K562 (cell line): ENCODE results near the gene PAF1. TPM values are rescaled to one million over a fixed set of nuclear protein-coding genes. Genes with fewer than 3 reads are reported as not detected.

Experiments used
- CBX1 ChIP-seq: sonication (generic); IDR thresholded peaks from 2 replicates; pipeline ENCODE4 v1.6.1; 2016; ENCODE audit warnings: antibody characterized with exemption, low read depth, mild to moderate bottlenecking
- EWSR1 ChIP-seq: fragments of 450-650 bp; IDR thresholded peaks from 2 replicates; pipeline ENCODE4 v1.6.1; 2018; ENCODE audit warnings: borderline replicate concordance, mild to moderate bottlenecking, low read depth, moderate library complexity; ENCODE audit not compliant: partially characterized antibody
- GABPB1 ChIP-seq: sonication (generic); formaldehyde crosslinking; IDR thresholded peaks from 2 replicates; pipeline ENCODE4 v1.8.0; 2022; ENCODE audit warnings: mild to moderate bottlenecking, missing genetic modification reagents
- GTF2F1 ChIP-seq: IDR thresholded peaks from 2 replicates; pipeline ENCODE4 v1.6.1; 2011; ENCODE audit warnings: low read depth, low read length, improper control_type of control experiment
- HDAC2 ChIP-seq: fragments of 450-650 bp; IDR thresholded peaks from 2 replicates; pipeline ENCODE4 v1.6.1; 2016; ENCODE audit warnings: mild to moderate bottlenecking
- HSF4 ChIP-seq: fragments of 250-450 bp; sonication (Bioruptor Pico); IDR thresholded peaks from 2 replicates; pipeline ENCODE4 v2.1.2; 2022; ENCODE audit warnings: mild to moderate bottlenecking, moderate library complexity, borderline replicate concordance
- MYBL2 ChIP-seq, 2 experiments: fragments of 450-650 bp in 1 of 2; sonication (generic) in 1 of 2; formaldehyde crosslinking in 1 of 2; IDR thresholded peaks; 2 replicates each; pipeline versions ENCODE4 v1.6.1 to v1.8.1; 2017 to 2022; ENCODE audit warnings: borderline replicate concordance in 1 of 2, inconsistent platforms in 1 of 2, low read depth in 1 of 2, mild to moderate bottlenecking in 1 of 2, missing genetic modification reagents in 1 of 2, moderate library complexity in 1 of 2
- NFXL1 ChIP-seq: fragments of 450-650 bp; formaldehyde crosslinking; IDR thresholded peaks from 2 replicates; pipeline ENCODE4 v1.4.0; 2021; ENCODE audit warnings: mild to moderate bottlenecking
- NR1H2 ChIP-seq: sonication (generic); formaldehyde crosslinking; IDR thresholded peaks from 2 replicates; pipeline ENCODE4 v1.4.0; 2020; ENCODE audit warnings: mild to moderate bottlenecking, missing genetic modification reagents
- NR2C1 ChIP-seq, 2 experiments: fragments of 450-650 bp; IDR thresholded peaks; 2 replicates each; pipeline ENCODE4 v1.6.1; 2017; ENCODE audit warnings: mild to moderate bottlenecking in 2 of 2, antibody characterized with exemption in 1 of 2, inconsistent platforms in 1 of 2, missing compliant biosample characterization in 1 of 2, missing genetic modification characterization in 1 of 2
- PATZ1 ChIP-seq: fragments of 250-450 bp; sonication (Bioruptor Pico); IDR thresholded peaks from 2 replicates; pipeline ENCODE4 v1.5.0; 2020; ENCODE audit warnings: mild to moderate bottlenecking, borderline replicate concordance
- PML ChIP-seq: IDR thresholded peaks from 2 replicates; pipeline ENCODE4 v1.6.1; 2012; ENCODE audit warnings: low read length, inconsistent platforms
- PPARD ChIP-seq: fragments of 250-450 bp; sonication (Bioruptor Pico); IDR thresholded peaks from 2 replicates; pipeline ENCODE4 v1.8.0; 2022; ENCODE audit warnings: inconsistent platforms, mild to moderate bottlenecking, moderate library complexity
- PURB ChIP-seq: sonication (generic); formaldehyde crosslinking; IDR thresholded peaks from 2 replicates; pipeline ENCODE4 v1.9.0; 2021; ENCODE audit warnings: low read depth, mild to moderate bottlenecking, missing genetic modification reagents
- SMARCB1 ChIP-seq: IDR thresholded peaks from 2 replicates; pipeline ENCODE4 v1.6.1; 2011; ENCODE audit warnings: improper control_type of control experiment, low read depth; ENCODE audit not compliant: insufficient read length
- TEAD4 ChIP-seq, 2 experiments: sonication (generic) in 1 of 2; formaldehyde crosslinking in 1 of 2; IDR thresholded peaks; 2 replicates each; pipeline versions ENCODE4 v1.6.1 to v1.8.0; 2012 to 2022; ENCODE audit warnings: borderline replicate concordance in 1 of 2, inconsistent platforms in 1 of 2, low read length in 1 of 2, mild to moderate bottlenecking in 1 of 2, missing genetic modification reagents in 1 of 2
- USF2 ChIP-seq: sonication (generic); formaldehyde crosslinking; IDR thresholded peaks from 2 replicates; pipeline ENCODE4 v1.5.0; 2020; ENCODE audit warnings: missing genetic modification reagents
- YY1 ChIP-seq, 3 experiments: IDR thresholded peaks; 2 replicates each; pipeline ENCODE4 v1.6.1; 2011; ENCODE audit warnings: low read length in 2 of 3, mild to moderate bottlenecking in 2 of 3, moderate library complexity in 2 of 3, borderline replicate concordance in 1 of 3, control low read depth in 1 of 3, low read depth in 1 of 3; ENCODE audit not compliant: insufficient read depth in 3 of 3, insufficient replicate concordance in 2 of 3, control insufficient read depth in 1 of 3, insufficient read length in 1 of 3; ENCODE audit errors: extremely low read depth in 1 of 3
- polyA plus RNA-seq, 8 experiments: library from polyadenylated mRNA; depleted of rRNA in 4 of 8; stranded (reverse) in 5 of 8; unstranded in 3 of 8; fragments of >200 nt; fragmentation: Nextera tagmentation in 2 of 8; fragmentation: Illumina TruSeq in 1 of 8; extraction: Ambion mirVana in 2 of 8; extraction: Trizol in 1 of 8; gene quantifications; 2 replicates each; pipeline versions ENCODE4 v1.2.1 to v1.2.3, GENCODE V29; 2011 to 2014; ENCODE audit warnings: inconsistent platforms in 1 of 8, missing spikeins in 1 of 8
- total RNA-seq, 7 experiments: library from RNA; depleted of rRNA in 6 of 7; stranded (reverse); fragments of >200 nt in 6 of 7; fragmentation: Illumina TruSeq in 2 of 7; extraction: Trizol in 2 of 7; gene quantifications; 2 replicates each; pipeline versions ENCODE4 v1.2.1 to v1.2.3, GENCODE V29; 2011 to 2021; ENCODE audit warnings: low replicate concordance in 1 of 7
- TF ChIP-seq, protein P1 (sequence below): fragments of 250-450 bp; sonication (Bioruptor Pico); IDR thresholded peaks from 2 replicates; pipeline ENCODE4 v1.5.0; 2021; ENCODE audit warnings: mild to moderate bottlenecking, borderline replicate concordance

The PAF1 gene
- total and polyA plus RNA-seq, 9 of the 15 experiments (the other 6 are each of a cell fraction or from before 2014, with no cell fraction given) = 1.5 to 45.0 (median 33.8) TPM

DNA sequence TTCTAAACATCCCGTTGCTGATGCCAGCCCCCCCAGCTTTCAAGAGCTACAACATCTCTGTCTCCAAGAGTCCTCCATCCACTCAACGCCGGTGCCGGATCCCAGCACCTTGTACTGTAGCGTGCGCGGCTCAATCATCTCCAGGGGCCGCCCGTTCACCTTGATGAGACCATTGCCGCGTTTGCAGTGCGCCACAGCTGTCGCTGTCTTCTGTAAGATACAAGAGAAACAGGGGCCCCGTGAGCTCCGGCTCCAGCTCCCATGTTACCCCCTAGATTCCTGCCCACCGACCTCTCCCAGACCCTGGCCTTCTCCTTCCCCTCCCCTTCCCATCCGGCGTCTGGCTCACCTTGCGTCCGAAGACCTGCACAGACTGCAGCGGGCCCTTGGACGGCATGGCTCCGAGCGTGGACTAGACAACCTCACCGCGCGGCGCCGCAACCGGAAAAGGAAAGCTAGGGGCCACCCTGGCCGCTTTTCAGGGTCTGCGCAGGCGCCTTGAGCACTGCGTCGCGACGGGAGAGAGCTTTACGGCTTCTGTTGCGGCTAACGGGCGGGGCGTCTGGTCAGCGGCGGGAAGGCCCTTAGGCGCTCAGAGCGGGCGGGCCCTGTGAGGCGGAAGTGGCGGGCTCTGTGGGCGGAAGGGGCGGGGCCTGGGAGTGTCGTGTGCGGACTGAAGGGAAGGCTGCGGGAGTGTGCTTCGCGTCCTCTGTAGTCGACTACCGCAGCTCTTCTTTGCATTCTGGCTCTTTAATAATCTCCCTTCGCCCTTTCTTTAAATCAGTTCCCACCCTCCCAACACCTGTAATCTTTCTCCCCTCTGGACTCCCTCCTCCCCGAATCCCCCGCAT lies 44.8 kb upstream of the PAF1 start, which contains the start of gene RPS16 (continued):
- TF ChIP-seq YY1 (IDR thresholded peaks at IDR 0.05; ENCODE audit: borderline replicate concordance in 1 of 3, control insufficient read depth in 1 of 3, extremely low read depth in 1 of 3, insufficient read depth in 3 of 3, insufficient read length in 1 of 3, insufficient replicate concordance in 2 of 3, low read depth in 1 of 3, low read length in 2 of 3) (peak in 2 of 3 experiments; percentile 63 to 71), GTF2F1 (peak; percentile 78; the same call in 1 of the 2 replicates), PPARD (CRISPR knock-in tag) (no peak), HSF4 (CRISPR knock-in tag) (no peak), PML (peak; percentile 87), HDAC2 (peak; percentile 66; the same call in 1 of the 2 replicates), CBX1 (peak; percentile 93), USF2 (CRISPR knock-in tag) (no peak), NFXL1 (no peak), TEAD4 (IDR thresholded peaks at IDR 0.05; ENCODE audit: low read length) (no peak), TEAD4 (CRISPR knock-in tag; IDR thresholded peaks at IDR 0.05; ENCODE audit: borderline replicate concordance) (no peak), PATZ1 (CRISPR knock-in tag) (no peak), SMARCB1 (no peak), GABPB1 (CRISPR knock-in tag) (peak; percentile 94), NR1H2 (no peak), MYBL2 (IDR thresholded peaks at IDR 0.05; ENCODE audit: low read depth) (no peak), MYBL2 (CRISPR knock-in tag; IDR thresholded peaks at IDR 0.05; ENCODE audit: borderline replicate concordance) (no peak), EWSR1 (no peak), PURB (CRISPR knock-in tag) (no peak), NR2C1 (IDR thresholded peaks at IDR 0.05) (0 out of 2 replicates have a peak, but pooled peaks have one; percentile 21), NR2C1 (tag; IDR thresholded peaks at IDR 0.05) (no peak)
- TF ChIP-seq, protein P1, sequence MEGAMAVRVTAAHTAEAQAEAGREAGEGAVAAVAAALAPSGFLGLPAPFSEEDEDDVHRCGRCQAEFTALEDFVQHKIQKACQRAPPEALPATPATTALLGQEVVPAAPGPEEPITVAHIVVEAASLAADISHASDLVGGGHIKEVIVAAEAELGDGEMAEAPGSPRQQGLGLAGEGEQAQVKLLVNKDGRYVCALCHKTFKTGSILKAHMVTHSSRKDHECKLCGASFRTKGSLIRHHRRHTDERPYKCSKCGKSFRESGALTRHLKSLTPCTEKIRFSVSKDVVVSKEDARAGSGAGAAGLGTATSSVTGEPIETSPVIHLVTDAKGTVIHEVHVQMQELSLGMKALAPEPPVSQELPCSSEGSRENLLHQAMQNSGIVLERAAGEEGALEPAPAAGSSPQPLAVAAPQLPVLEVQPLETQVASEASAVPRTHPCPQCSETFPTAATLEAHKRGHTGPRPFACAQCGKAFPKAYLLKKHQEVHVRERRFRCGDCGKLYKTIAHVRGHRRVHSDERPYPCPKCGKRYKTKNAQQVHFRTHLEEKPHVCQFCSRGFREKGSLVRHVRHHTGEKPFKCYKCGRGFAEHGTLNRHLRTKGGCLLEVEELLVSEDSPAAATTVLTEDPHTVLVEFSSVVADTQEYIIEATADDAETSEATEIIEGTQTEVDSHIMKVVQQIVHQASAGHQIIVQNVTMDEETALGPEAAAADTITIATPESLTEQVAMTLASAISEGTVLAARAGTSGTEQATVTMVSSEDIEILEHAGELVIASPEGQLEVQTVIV (CRISPR knock-in tag) = peak; percentile 97
